ENCODE results near the gene NEDD9. TPM values are rescaled to one million over a fixed set of nuclear protein-coding genes. Genes with fewer than 3 reads are reported as not detected.

NEDD9 gene
- total RNA-seq, 1 donor from 2014 or later, result 23.2 TPM

DNA sequence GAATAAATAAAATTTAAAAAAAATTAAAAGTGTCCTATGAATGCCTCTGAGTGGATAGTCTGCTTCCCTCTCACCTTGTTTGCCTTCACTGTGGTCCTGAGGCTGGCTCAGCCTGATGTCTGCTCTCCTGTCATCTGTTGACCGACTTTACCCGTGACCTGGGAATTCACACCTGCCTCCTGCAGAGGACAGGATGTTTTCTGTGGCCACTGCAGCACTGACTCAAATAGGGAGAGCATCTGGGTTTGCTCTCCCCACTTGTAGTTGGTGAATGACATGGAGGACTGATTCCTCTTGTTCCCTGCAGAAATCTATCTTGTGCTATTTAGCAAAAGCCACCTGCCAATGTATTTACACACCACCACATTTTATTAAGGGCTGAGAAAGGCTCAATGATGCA is 68.5 kb downstream of the NEDD9 start:
- peaks cover 16% of the 10 kb centered on the region for H3K4me1 Mint-ChIP-seq (ENCODE audit: low read depth)
- H3K27ac Mint-ChIP-seq (ENCODE audit: unreplicated experiment), result no peak overlapping the region
- DNase-seq (ENCODE audit: low spot score), result no peak
- H3K27me3 Mint-ChIP-seq (ENCODE audit: low read depth), result no peaks in the 10 kb centered on the region
- H3K4me3 Mint-ChIP-seq (ENCODE audit: unreplicated experiment), result no peak overlapping the region
- no peaks in the 10 kb centered on the region for H3K36me3 Mint-ChIP-seq (ENCODE audit: low read depth)
- peaks cover 5% of the 10 kb centered on the region for H3K9me3 Mint-ChIP-seq (ENCODE audit: low read depth)
- TF ChIP-seq, protein P1, sequence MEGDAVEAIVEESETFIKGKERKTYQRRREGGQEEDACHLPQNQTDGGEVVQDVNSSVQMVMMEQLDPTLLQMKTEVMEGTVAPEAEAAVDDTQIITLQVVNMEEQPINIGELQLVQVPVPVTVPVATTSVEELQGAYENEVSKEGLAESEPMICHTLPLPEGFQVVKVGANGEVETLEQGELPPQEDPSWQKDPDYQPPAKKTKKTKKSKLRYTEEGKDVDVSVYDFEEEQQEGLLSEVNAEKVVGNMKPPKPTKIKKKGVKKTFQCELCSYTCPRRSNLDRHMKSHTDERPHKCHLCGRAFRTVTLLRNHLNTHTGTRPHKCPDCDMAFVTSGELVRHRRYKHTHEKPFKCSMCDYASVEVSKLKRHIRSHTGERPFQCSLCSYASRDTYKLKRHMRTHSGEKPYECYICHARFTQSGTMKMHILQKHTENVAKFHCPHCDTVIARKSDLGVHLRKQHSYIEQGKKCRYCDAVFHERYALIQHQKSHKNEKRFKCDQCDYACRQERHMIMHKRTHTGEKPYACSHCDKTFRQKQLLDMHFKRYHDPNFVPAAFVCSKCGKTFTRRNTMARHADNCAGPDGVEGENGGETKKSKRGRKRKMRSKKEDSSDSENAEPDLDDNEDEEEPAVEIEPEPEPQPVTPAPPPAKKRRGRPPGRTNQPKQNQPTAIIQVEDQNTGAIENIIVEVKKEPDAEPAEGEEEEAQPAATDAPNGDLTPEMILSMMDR (IDR thresholded peaks at IDR 0.05), result no peak

- Mint-ChIP-seq H3K36me3 (ENCODE audit: low read depth) (no peaks in the 10 kb centered on the region), H3K27me3 (ENCODE audit: low read depth) (no peaks in the 10 kb centered on the region), H3K9me3 (ENCODE audit: low read depth) (peaks cover 5% of the 10 kb centered on the region), H3K4me3 (ENCODE audit: unreplicated experiment) (no peak overlapping the region), H3K27ac (ENCODE audit: unreplicated experiment) (no peak overlapping the region), H3K4me1 (ENCODE audit: low read depth) (peaks cover 16% of the 10 kb centered on the region)
- TF ChIP-seq, protein P1 (IDR thresholded peaks at IDR 0.05), result no peak
- DNase-seq (ENCODE audit: low spot score), result no peak
Observed at GRCh38 chr6:11162262-11162661, 70.2 kb downstream of the NEDD9 start.

- no peak for DNase-seq (ENCODE audit: low spot score)
- no peaks in the 10 kb centered on the region for H3K36me3 Mint-ChIP-seq (ENCODE audit: low read depth)
- H3K9me3 Mint-ChIP-seq (ENCODE audit: low read depth), result peaks cover 5% of the 10 kb centered on the region
- no peaks in the 10 kb centered on the region for H3K27me3 Mint-ChIP-seq (ENCODE audit: low read depth)
- TF ChIP-seq, protein P1 (IDR thresholded peaks at IDR 0.05), result no peak
- no peak overlapping the region for H3K4me3 Mint-ChIP-seq (ENCODE audit: unreplicated experiment)
- H3K4me1 Mint-ChIP-seq (ENCODE audit: low read depth), result peaks cover 16% of the 10 kb centered on the region
- peak overlapping the region; percentile 73 for H3K27ac Mint-ChIP-seq (ENCODE audit: unreplicated experiment)
Observed at GRCh38 chr6:11161031-11161956, 71.2 kb downstream of the NEDD9 start.

DNA sequence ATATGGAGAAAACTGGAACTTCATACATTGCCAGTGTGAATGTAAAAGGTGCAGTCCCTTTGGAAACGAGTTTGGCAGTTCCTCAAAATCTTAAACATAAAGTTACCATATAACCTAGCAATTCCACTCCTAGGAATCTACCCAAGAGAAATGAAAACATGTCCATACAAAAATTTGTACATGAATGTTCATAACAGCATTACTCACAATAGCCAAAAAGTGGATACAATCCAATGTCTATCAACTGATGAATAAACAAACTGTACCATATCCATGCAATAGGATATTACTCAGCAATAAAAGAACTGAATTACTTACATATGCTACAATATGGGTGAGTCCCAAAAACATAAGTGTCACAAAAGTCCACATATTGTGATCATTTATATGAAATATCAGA is 72.3 kb downstream of the NEDD9 start:
- H3K27ac Mint-ChIP-seq (ENCODE audit: unreplicated experiment), result no peak overlapping the region
- H3K36me3 Mint-ChIP-seq (ENCODE audit: low read depth), result no peaks in the 10 kb centered on the region
- H3K4me1 Mint-ChIP-seq (ENCODE audit: low read depth), result peaks cover 16% of the 10 kb centered on the region
- TF ChIP-seq, protein P1 (IDR thresholded peaks at IDR 0.05), result no peak
- DNase-seq (ENCODE audit: low spot score), result no peak
- no peak overlapping the region for H3K4me3 Mint-ChIP-seq (ENCODE audit: unreplicated experiment)
- H3K27me3 Mint-ChIP-seq (ENCODE audit: low read depth), result no peaks in the 10 kb centered on the region
- H3K9me3 Mint-ChIP-seq (ENCODE audit: low read depth), result peaks cover 5% of the 10 kb centered on the region

- Mint-ChIP-seq H3K4me3 (ENCODE audit: unreplicated experiment) (no peak overlapping the region), H3K36me3 (ENCODE audit: low read depth) (no peaks in the 10 kb centered on the region), H3K27me3 (ENCODE audit: low read depth) (no peaks in the 10 kb centered on the region), H3K9me3 (ENCODE audit: low read depth) (peaks cover 5% of the 10 kb centered on the region), H3K4me1 (ENCODE audit: low read depth) (peaks cover under 1% of the 10 kb centered on the region), H3K27ac (ENCODE audit: unreplicated experiment) (no peak overlapping the region)
- TF ChIP-seq, protein P1 (IDR thresholded peaks at IDR 0.05), result no peak
- DNase-seq (ENCODE audit: low spot score), result no peak
Observed at GRCh38 chr6:11155589-11155988, 76.9 kb downstream of the NEDD9 start.

Data from chondrocyte (in vitro differentiated cells).